Adrenal gland (tissue), 5 donors: ENCODE measurements around the gene MKI67.

ENCODE experiments used
- CTCF ChIP-seq, 6 experiments: fragments of 450-650 bp in 4 of 6; fragments of 200-600 bp in 2 of 6; sonication (generic) in 1 of 6; IDR thresholded peaks; 1 replicate in 5 of 6; 2 replicates in 1 of 6; pipeline versions ENCODE4 v1.5.1 to v1.8.0; 2016 to 2021; ENCODE audit warnings: antibody characterized with exemption in 6 of 6, mild to moderate bottlenecking in 2 of 6, moderate library complexity in 1 of 6
- POLR2A ChIP-seq, 2 donors: fragments of 450-650 bp; IDR thresholded peaks; one replicate each; pipeline ENCODE4 v1.6.1; 2017; ENCODE audit warnings: antibody characterized with exemption in 2 of 2, mild to moderate bottlenecking in 2 of 2, moderate library complexity in 1 of 2
- donor health status: DM: no; HTN: no; CAD: no.

GRCh38 chr10:128060341-128061250 lies 65.6 kb downstream of the MKI67 start:
- TF ChIP-seq POLR2A (IDR thresholded peaks at IDR 0.05) (no peak), CTCF (IDR thresholded peaks at IDR 0.05) (no peak)
